ENCODE data around the gene IL15. TPM values are rescaled to one million over a fixed set of nuclear protein-coding genes. Genes with fewer than 3 reads are reported as not detected.

Gene IL15
- total RNA-seq, 4 donors from 2014 or later = 25.3 to 45.8 (median 29.0) TPM

DNA sequence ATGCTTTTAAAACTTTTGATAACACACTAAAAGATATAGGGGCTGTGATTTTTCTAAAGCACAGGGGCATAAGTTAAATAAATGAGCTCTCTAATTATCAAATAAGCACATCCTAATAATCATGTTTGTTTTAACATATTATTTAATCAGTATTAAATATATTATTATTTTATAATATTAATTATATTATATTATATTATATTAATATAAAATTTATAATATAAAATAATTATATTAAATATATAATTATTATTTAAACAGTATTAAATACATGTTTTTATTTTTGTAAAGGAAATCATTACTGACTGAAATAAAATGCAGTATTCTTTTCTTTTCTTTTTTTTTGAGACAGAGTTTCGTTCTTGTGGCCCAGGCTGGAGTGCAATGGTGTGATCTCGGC, 136.5 kb downstream of the IL15 start:
- no peaks in the 10 kb centered on the region for H3K4me1 ChIP-seq
- no peaks in the 10 kb centered on the region for H3K36me3 ChIP-seq
- H3K4me3 ChIP-seq (replicated peaks in 1 of 3) = no peak overlapping the region
- no peak overlapping the region for H3K27ac ChIP-seq
- no peaks in the 10 kb centered on the region for H3K27me3 ChIP-seq
- no peaks in the 10 kb centered on the region for H3K9me3 ChIP-seq
- no peak for DNase-seq
- TF ChIP-seq, protein P1, sequence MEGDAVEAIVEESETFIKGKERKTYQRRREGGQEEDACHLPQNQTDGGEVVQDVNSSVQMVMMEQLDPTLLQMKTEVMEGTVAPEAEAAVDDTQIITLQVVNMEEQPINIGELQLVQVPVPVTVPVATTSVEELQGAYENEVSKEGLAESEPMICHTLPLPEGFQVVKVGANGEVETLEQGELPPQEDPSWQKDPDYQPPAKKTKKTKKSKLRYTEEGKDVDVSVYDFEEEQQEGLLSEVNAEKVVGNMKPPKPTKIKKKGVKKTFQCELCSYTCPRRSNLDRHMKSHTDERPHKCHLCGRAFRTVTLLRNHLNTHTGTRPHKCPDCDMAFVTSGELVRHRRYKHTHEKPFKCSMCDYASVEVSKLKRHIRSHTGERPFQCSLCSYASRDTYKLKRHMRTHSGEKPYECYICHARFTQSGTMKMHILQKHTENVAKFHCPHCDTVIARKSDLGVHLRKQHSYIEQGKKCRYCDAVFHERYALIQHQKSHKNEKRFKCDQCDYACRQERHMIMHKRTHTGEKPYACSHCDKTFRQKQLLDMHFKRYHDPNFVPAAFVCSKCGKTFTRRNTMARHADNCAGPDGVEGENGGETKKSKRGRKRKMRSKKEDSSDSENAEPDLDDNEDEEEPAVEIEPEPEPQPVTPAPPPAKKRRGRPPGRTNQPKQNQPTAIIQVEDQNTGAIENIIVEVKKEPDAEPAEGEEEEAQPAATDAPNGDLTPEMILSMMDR (IDR thresholded peaks at IDR 0.05) = no peak
- no peak for TF ChIP-seq POLR2A (IDR thresholded peaks at IDR 0.05)
- 96 to 97% methylated on average over 2 of the region's 2 CpGs for WGBS, 2 donors
- intact Hi-C loops (cut with DNase I) = no loop called here

DNA sequence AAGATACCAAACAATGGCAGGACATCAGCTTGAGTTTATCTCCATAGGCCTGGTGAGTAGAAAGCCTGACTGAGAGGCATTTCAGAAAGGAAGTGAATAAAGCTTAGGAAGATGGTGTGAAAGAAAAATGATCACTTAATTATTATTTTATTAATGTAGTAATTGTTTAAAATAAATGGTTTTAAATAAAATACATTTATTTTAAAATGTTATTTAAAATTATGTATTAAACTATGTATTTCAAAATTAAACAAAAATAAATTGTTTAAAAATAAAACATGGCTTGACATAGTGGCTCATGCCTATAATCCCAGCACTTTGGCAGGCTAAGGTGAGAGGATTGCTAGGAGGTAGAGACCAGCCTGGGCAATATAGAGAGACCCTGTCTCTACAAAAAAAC, 145.8 kb downstream of the IL15 start:
- Histone ChIP-seq H3K4me3 (replicated peaks in 1 of 3) (no peak overlapping the region), H3K27me3 (no peaks in the 10 kb centered on the region), H3K36me3 (no peaks in the 10 kb centered on the region), H3K4me1 (no peaks in the 10 kb centered on the region), H3K27ac (no peak overlapping the region), H3K9me3 (no peaks in the 10 kb centered on the region)
- TF ChIP-seq, protein P1 (IDR thresholded peaks at IDR 0.05) = no peak
- no peak for TF ChIP-seq POLR2A (IDR thresholded peaks at IDR 0.05)
- intact Hi-C loops (cut with DNase I) = no loop called here
- DNase-seq = no peak
